AG08395 (cell line): Measurements from ENCODE around the gene DPF3.
A peak's percentile ranks its signal among the peaks of the same experiment; 100 is the strongest.
"Not testable (repeated sequence)": the region's sequence is repeated elsewhere in the genome, so short reads cannot be mapped to it uniquely, and the experiment has no call there.

Experiments
- DNase-seq: peaks from one replicate; pipeline ENCODE4 v3.0.0; 2012; ENCODE audit warnings: mixed read lengths, low spot score

Gene DPF3

GRCh38 chr14:72880164-72880563 is 13.7 kb downstream of the DPF3 start:
- no peak for DNase-seq

DNA sequence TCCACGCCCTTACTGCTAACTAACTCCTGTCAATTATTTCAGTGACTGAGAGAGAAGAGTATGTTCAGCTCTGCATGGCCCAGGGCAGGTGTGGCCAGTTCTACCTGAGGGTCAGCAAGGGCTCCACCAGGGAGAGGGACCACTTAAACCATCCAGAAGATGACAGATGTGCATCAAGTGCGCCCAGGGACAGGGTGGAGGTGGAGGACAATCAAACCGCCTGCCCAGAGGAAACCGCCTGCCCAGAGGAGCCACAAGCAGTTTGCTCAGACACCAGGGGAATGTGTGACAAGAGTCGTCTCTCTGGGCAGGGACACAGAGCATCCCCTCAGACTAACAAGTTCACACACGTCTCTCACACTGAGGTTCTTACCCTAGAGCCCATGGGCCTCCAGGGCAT is 14.5 kb downstream of the DPF3 start:
- no peak for DNase-seq

- no peak for DNase-seq
Observed at GRCh38 chr14:72878746-72879145, 15.2 kb downstream of the DPF3 start.

DNA sequence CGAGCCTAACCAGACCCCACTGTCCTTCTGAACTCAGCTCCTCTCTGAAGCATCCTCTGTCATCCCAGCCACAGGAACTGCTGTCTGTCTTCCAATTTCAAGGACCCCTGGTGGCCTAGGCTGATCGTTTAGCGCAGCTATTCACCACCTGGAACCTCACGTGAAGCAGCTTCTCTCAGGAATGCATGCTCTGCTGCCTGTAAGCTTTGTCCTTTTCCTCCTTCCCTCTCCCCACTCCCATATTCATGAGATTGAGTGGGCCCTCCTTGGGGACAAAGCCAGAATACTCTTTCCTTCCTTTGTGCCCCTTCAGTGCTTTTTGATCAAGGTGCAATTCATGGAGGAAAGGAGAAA is 17.2 kb downstream of the DPF3 start:
- DNase-seq, result no peak

GRCh38 chr14:72876005-72876709 is 17.7 kb downstream of the DPF3 start:
- no peak for DNase-seq

GRCh38 chr14:72870878-72871277 is 23.0 kb downstream of the DPF3 start:
- DNase-seq, result not testable (repeated sequence)

DNA sequence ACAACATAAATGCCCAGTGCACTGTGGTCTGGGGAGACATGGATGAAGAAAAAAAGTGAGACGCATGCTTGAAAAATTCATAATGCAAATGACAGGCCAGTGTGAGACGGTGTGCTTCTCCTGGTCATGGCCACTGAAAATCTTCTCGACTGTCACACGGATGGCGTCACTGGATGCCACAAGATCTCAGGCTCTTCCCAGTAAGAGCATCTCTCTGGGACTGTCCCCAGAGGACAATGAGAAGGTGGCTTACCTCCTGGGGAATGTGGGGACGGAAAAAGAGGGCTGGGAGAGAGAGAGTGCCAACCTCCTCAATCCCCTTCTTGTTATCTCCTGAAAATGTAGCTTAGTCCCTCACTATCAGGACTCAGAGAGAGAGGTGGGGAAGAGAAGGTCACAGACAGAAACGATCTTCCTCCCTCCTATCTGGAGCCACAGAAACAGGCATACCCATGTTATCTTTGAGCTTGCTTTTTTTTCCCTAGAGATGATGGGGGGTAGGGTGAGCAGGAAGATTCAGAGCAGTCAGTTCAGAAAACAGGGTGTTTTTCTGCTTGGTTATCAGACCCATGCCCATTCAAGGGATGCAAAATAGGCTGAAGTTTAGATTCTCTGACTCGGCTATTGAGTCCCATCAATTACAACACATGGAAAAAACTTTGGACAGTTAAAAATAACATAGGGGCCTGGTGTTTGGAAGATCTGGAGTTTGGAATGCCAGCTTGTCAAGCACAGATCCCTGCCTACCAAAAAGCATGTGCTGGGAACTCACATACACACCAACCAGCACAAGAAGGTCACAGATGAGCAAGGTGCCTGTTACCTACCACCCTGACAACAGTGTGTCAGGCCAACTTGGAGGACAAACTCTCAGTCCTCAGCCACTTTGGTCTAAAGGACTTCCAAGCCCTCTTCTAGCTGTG is 24.2 kb downstream of the DPF3 start:
- DNase-seq, result no peak

- no peak for DNase-seq
Observed at GRCh38 chr14:72868500-72868899, 25.4 kb downstream of the DPF3 start.

DNA sequence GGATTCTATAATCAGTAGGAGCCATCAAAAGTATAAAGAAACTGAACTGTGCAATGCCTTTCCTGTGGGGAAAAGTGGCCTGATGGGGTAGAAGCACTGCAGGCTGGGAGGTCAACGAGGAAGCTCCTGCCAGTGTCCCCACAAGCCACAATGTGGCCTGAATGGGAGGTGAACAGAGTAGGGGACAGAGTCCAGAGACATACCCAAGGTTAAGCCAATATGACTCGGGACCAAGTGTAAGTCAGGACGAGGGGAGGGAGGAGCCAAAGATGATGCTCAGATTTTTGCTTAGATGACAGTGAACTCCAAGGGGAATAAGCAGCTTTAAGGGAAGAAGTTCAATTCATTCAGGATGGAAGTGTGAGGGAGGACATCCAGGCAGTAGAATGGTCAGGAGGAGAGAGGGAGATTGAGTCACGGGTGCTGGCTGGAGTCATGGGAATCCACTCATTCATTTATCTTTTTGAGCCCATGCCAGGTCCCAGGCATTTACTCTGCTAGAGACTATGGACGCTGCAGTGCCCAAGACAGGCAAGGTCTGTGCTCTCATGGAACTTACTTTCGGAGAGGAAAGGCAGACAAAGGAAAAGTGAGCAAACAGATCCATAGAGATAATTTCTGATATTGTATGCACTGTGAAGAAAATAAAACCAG is 29.1 kb downstream of the DPF3 start:
- no peak for DNase-seq

DNA sequence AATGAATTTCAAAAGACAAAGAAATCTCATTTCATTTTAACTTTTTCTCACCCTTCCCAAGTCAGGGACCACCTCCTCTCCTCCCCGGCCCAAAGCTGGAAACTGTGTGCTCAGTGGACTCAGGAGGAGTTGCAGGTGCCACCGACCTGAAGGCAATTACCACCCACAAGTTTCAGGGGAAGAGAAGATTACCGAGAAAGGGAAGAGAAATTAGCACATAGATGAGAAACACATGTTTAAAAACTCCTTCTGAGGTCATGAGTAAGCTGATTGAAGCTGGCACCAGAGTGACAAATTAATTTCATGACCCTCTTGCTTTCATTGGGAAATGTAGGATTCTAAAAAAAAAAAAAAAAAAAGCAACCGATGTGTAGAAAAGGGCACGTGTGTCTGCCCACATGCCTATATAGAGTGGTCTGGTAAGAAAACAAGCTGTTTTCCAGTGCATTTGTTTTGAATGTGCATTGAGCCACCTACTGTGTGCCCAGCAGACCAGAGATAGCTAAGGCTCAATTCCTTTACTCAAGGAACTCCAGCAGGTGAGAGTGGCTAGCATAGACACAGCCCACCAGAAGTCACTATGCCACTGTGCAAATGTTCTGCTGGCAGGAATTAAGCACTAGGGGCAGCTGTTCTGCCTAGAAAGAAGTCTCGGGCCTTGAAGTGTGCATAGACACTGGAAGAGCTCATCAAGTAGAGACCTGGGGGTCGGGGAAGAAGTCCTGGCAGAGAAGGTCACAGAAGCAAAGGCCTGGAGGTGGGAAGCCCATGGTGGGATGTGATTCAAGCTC is 30.5 kb downstream of the DPF3 start:
- DNase-seq, result no peak

DNA sequence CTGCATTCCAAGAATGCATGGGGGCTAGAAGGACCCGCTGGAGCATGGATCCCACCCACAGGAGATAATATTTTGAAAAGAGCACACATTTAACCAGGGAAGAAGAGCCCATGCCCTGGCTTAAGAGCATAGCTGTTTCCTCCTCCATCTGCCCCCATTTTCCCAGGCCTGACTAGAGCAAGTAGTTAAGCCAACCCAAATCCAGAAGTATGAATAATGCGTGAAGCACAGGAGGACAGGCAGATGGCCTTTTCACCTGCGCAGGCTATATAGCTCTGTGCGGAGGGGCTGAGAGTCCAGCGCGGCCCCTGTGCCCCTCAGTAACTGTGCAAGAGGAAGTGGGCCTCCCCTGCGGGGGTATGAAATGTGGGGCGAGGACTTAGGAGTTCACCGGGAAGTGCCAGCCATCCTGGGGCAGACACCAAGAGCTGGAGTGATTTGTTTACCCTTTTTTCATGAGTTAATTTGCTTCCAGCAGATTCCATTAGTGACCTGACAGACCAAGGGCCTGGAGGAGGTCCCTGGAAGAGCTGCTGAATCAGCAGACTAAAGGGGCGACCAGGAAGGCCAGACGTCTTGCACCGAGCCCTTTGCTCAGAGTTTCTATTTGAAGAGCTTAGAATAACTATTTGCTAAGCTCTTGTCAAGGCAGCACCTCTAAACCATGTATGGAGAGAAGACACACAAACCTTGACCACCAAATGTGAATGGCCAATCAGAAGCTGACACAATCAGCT is 37.2 kb downstream of the DPF3 start:
- DNase-seq, result no peak

DNA sequence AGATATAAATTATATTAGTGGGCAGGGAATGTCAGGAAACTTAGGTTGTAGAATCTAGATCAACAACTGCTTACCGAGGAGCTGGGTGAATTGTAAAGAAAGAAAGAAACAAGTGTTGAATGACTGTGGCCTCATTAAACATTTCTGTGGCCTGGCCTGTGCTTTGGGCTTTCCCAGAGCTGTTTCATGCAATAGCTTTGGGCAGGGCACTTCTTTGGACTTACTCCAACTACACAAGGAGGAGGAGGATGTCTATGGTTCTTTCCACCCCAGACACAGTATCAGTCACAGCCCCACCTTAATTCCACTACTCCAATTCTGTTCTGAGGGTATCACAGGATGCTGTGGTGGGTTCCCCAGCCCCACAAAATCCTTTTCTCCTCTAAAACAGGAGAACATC is 38.0 kb downstream of the DPF3 start:
- DNase-seq, result peak; percentile 66

DNA sequence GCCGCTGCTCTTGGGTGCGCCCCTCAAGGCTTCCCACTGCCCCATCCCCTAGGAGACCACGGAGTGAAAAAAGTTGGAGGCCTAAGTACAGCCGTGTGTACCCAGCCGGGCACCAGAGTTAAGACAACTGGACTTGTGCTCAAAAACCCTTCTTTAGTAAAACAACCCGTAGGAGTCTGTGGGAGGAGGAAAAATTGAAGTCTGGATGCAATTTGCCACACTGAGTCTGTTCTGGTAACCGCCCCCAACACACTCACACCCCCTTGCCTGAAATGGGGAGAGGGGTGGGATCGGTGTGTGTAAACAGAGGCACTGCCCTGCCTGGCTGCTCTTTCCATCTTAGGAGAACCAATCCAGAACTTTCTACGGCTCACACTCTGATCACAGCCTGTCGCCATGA is 41.7 kb downstream of the DPF3 start:
- DNase-seq, result no peak

- DNase-seq, result no peak
Observed at GRCh38 chr14:72851635-72852034, 42.3 kb downstream of the DPF3 start.

DNA sequence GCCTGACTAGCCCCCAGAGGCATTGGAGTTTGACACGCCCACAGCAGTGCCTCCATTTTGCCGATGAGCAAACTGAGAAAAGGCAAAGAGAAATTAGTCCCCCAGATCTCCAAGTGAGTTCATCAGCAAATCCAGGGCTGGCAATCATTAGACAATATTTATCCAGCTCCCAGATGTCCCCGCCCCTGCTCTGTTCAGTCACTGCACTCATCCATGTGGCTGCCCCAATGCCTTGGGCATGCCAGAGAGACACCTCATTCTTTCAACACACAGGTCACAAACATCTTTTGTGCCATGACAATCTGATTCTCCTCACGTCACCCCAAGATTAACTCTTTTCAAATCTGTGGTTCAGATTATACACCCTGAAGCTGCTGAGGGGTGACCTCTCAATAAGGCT is 43.5 kb downstream of the DPF3 start:
- DNase-seq, result peak; percentile 32

DNA sequence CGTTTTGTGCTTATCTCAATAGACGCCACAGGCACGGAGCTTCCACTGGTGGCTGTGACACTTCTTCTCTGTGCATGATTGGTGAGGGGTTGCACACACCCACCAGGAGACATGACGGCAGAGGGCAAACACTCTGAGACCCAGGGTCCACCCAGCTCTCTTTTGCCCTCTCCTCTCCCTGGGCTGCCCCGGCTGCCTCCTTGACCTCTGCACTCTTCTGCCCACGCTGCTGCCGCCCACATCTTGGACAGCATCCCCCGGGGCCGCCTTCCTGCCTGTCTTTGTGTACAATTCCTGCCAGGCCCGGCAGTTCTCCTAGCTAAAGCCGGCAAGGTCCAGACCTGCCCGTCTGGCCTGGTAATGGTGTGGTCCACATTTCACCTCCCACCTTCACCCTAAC is 44.7 kb downstream of the DPF3 start:
- DNase-seq, result no peak

DNA sequence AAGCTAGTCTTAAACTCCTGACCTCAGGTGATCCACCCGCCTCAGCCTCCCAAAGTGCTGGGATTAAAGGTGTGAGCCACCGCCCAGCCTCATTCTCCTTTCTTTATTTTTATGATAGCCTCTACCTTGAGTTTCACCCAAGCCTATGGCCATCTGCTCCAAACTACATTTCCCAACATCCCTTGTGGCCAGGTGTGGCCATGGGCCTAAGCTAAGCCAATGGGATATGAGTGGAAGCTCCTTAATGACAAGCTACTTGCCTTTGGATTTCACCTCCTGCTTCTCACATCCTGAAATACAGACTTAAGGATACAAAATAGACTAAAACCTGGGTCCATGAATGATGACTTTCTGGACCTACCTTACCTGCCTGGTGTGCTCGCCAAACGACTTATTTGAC is 46.2 kb downstream of the DPF3 start:
- no peak for DNase-seq

DNA sequence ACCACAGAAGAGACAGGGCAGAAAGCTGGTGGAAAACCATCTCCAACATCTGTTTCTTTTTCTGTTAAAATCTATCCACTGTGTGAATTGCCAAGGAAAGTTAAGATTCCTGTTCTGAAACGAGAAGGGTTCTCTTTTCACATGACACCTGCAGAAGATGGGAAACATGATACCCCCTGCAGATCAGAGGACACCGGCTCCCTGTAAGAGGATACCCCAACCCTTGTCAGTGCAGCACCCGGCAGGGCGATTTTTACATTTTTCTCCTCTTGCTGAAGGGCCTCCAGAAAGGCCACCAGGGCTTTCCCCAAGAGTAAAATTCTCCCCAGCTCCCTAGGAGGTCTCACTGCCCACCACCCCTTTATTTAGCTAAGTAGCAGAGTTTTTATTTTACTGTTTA is 48.2 kb downstream of the DPF3 start:
- DNase-seq, result no peak

GRCh38 chr14:72845196-72845595 is 48.7 kb downstream of the DPF3 start:
- no peak for DNase-seq

GRCh38 chr14:72844524-72844923 is 49.4 kb downstream of the DPF3 start:
- DNase-seq, result no peak
